GM19099 (cell line): Measurements from ENCODE around the gene TSEN54.
A peak's percentile ranks its signal among the peaks of the same experiment; 100 is the strongest.

Experiments used
- POLR2A ChIP-seq: IDR thresholded peaks from 3 replicates; pipeline ENCODE4 v1.6.1; 2011; ENCODE audit warnings: low read depth; ENCODE audit not compliant: insufficient read length; ENCODE audit errors: extremely low read depth

Gene TSEN54

GRCh38 chr17:75518201-75518600 is 1.9 kb downstream of the TSEN54 start:
- no peak for TF ChIP-seq POLR2A

- TF ChIP-seq POLR2A, result no peak
These were observed 2.7 kb downstream of the TSEN54 start for GRCh38 chr17:75518983-75519537.

GRCh38 chr17:75521290-75521689 is 5.0 kb downstream of the TSEN54 start:
- no peak for TF ChIP-seq POLR2A

- TF ChIP-seq POLR2A, result no peak
These were observed 5.8 kb downstream of the TSEN54 start for GRCh38 chr17:75521951-75522727.

- TF ChIP-seq POLR2A, result no peak
These were observed 7.3 kb downstream of the TSEN54 start for GRCh38 chr17:75523647-75524046.

- no peak for TF ChIP-seq POLR2A
These were observed 8.1 kb downstream of the TSEN54 start for GRCh38 chr17:75524269-75524969.

GRCh38 chr17:75524970-75525805 is 8.9 kb downstream of the TSEN54 start, which contains the start of gene LLGL2:
Gene LLGL2, plus strand, starts transcription at chr17:75525697. Its CDS starts 17,730 bp downstream, at chr17:75543427.
- peak; percentile 62 for TF ChIP-seq POLR2A

- no peak for TF ChIP-seq POLR2A
These were observed 9.7 kb downstream of the TSEN54 start for GRCh38 chr17:75525806-75526554.

GRCh38 chr17:75526555-75527270 is 10.4 kb downstream of the TSEN54 start:
- no peak for TF ChIP-seq POLR2A

GRCh38 chr17:75530837-75531720 is 14.8 kb downstream of the TSEN54 start:
- TF ChIP-seq POLR2A, result no peak

- TF ChIP-seq POLR2A, result no peak
These were observed 15.4 kb downstream of the TSEN54 start for GRCh38 chr17:75531721-75532072.

GRCh38 chr17:75535119-75535537 is 18.8 kb downstream of the TSEN54 start:
- TF ChIP-seq POLR2A, result no peak

GRCh38 chr17:75535871-75536270 is 19.5 kb downstream of the TSEN54 start:
- TF ChIP-seq POLR2A, result no peak
